ES-I3 (cell line): ENCODE measurements around the gene PSME3IP1.

ENCODE experiments used
- H3K36me3 ChIP-seq: 2 replicates; pipeline ENCODE4 v1.6.1; 2013; ENCODE audit warnings: mild to moderate bottlenecking, low read length, control low read depth, moderate library complexity; ENCODE audit not compliant: insufficient read depth
- H3K4me1 ChIP-seq: 2 replicates; pipeline ENCODE4 v1.6.1; 2013; ENCODE audit warnings: mild to moderate bottlenecking, control low read depth, low read length; ENCODE audit not compliant: insufficient read depth
- H3K9ac ChIP-seq: 2 replicates; pipeline ENCODE4 v1.6.1; 2013; ENCODE audit warnings: low read depth, mild to moderate bottlenecking, low read length, moderate library complexity
- H3K9me3 ChIP-seq: 2 replicates; pipeline ENCODE4 v1.6.1; 2013; ENCODE audit warnings: mild to moderate bottlenecking, low read length, moderate library complexity; ENCODE audit not compliant: control insufficient read depth, insufficient read depth

PSME3IP1 gene

GRCh38 chr16:57149391-57149790 lies 36.4 kb downstream of the PSME3IP1 start:
- Histone ChIP-seq H3K9me3 (no peaks in the 10 kb centered on the region), H3K4me1 (peaks cover 51% of the 10 kb centered on the region), H3K9ac (no peak overlapping the region), H3K36me3 (peaks cover 15% of the 10 kb centered on the region; the same call in 1 of the 2 replicates)

DNA sequence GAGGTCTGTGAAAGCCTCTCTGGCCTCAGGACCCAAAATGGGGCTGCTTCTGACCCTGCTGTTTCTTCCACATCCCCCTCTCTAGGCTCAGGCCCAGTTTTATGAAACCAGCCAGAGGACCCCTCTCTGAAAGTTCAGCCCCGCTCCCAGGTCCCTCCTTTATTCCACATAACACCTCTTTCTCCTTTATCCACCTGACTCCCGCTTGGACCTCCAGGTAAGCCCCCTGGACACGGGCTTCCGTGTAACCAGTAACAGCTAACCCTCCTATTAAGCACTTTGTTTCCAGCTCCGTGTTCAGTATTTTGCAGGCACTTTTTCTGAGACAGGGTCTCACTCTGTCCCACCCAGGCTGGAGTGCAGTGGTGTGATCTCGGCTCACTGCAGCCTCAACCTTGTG lies 37.4 kb downstream of the PSME3IP1 start:
- no peak overlapping the region for H3K9ac ChIP-seq
- no peaks in the 10 kb centered on the region for H3K9me3 ChIP-seq
- H3K36me3 ChIP-seq, result peaks cover 7% of the 10 kb centered on the region; the same call in 1 of the 2 replicates
- H3K4me1 ChIP-seq, result peaks cover 51% of the 10 kb centered on the region

DNA sequence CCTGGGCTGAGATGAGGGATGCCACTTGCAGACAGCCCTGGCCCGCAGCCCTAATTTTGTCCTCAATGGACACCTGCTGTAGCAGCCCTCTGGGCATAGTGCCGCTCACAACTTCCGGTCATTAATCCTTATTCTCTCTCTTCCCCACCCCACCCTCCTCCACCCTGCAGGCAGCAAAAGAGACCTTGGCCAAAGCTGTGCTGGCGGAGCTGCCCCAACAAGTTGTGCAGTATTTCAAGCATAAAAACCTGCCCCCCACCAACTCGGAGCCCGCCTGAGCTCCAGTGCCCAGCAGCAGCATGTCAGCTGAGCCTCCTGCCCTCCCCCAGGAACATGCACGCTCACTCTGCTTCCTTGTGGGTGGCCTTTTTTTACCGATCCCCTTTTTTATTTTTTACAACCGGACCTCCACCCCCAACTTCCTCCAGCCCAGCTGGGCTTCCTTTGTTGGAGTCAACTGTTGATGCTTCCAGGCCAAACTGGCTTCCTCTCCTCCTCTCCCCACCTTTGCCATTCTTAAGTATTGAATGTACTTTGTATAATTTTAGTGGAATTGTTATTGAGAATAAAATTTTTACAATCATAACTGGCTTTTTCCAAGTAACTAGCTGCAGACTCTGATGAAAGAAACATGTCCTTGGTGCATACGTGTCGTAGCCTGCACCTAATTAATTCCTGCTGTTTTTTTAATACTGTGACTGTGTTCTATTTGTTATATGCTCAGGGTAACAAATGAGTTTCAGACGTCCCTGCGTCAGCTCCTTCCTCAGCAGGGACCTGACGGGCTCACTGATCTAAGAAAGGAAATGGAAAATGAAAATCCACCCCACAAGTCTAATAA lies 38.2 kb downstream of the PSME3IP1 start:
- H3K9ac ChIP-seq, result no peak overlapping the region

DNA sequence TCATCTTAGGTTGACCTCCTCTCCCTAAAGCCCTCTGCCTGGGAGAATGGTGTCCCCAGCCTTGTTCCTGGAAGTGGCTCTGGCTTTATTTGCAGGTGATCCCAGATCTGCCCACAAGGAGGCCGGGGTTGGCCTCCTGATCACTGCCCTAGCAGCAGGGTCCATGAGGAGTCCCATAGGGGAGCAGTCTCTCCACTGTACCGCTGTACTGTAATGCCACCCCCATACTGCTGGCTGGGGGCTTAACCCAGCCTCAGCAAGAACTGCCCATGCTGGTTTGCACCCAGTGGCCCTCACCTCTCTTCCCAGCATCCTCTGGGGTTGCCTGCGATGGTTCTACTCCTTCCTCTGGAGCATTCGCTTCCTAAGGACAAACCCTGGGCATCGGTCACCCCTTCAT lies 39.1 kb downstream of the PSME3IP1 start:
- Histone ChIP-seq H3K4me1 (peaks cover 49% of the 10 kb centered on the region), H3K9me3 (no peaks in the 10 kb centered on the region), H3K9ac (no peak overlapping the region), H3K36me3 (peaks cover under 1% of the 10 kb centered on the region; the same call in 1 of the 2 replicates)

More for the DNA sequence above, 38.2 kb downstream of the PSME3IP1 start:
- H3K9me3 ChIP-seq, result no peaks in the 10 kb centered on the region
- H3K4me1 ChIP-seq, result peaks cover 51% of the 10 kb centered on the region
- peaks cover 5% of the 10 kb centered on the region; the same call in 1 of the 2 replicates for H3K36me3 ChIP-seq

DNA sequence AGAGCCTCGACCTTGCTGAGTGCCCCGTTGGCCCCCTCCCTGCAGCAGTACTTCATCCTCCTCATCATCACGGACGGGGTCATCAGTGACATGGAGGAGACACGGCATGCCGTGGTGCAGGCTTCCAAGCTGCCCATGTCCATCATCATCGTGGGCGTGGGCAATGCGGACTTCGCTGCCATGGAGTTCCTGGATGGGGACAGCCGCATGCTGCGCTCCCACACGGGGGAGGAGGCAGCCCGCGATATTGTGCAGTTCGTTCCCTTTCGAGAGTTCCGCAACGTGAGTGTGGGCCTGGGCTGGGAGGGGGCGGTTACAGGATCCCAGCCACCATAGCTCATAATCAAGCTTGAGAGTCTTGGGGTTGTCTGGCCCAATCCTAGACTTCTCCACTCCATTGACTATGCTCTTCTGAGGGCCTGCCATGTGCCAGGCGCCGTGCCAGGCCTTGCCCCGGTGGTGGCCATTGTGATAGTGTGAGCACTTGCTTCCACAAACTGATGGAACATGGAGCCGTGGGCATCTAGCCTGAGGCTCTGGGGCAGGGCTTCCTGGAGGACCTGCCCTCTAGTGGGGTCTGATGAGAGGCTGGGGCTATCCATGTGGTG lies 39.7 kb downstream of the PSME3IP1 start:
- H3K4me1 ChIP-seq, result peaks cover 43% of the 10 kb centered on the region
- no peaks in the 10 kb centered on the region for H3K9me3 ChIP-seq
- H3K9ac ChIP-seq, result no peak overlapping the region
- H3K36me3 ChIP-seq, result no peaks in the 10 kb centered on the region

- Histone ChIP-seq H3K9me3 (no peaks in the 10 kb centered on the region), H3K9ac (no peak overlapping the region), H3K4me1 (peaks cover 37% of the 10 kb centered on the region), H3K36me3 (no peaks in the 10 kb centered on the region)
Measured at GRCh38 chr16:57145046-57146021, 40.5 kb downstream of the PSME3IP1 start.

DNA sequence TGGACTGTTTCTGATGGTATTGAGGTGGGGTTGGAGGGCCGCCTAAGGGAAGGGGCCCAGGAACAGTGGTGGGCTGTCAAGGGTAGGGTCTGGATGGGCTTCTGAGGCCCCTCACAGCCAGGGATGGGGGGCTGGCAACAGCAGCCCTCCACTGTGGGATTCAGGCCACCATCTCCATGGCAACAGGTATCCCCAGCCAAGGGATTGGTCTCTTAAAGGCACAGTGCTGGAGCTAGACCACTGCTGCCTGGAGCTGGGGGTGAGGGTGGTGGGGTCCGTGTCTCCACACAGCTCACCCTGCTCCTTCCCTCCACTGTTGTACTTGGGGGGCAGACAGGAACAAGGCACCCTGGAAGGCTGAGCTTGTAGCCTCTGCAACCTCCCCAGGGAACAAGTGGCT lies 41.8 kb downstream of the PSME3IP1 start:
- Histone ChIP-seq H3K4me1 (peaks cover 37% of the 10 kb centered on the region), H3K9me3 (no peaks in the 10 kb centered on the region), H3K36me3 (no peaks in the 10 kb centered on the region), H3K9ac (no peak overlapping the region)

DNA sequence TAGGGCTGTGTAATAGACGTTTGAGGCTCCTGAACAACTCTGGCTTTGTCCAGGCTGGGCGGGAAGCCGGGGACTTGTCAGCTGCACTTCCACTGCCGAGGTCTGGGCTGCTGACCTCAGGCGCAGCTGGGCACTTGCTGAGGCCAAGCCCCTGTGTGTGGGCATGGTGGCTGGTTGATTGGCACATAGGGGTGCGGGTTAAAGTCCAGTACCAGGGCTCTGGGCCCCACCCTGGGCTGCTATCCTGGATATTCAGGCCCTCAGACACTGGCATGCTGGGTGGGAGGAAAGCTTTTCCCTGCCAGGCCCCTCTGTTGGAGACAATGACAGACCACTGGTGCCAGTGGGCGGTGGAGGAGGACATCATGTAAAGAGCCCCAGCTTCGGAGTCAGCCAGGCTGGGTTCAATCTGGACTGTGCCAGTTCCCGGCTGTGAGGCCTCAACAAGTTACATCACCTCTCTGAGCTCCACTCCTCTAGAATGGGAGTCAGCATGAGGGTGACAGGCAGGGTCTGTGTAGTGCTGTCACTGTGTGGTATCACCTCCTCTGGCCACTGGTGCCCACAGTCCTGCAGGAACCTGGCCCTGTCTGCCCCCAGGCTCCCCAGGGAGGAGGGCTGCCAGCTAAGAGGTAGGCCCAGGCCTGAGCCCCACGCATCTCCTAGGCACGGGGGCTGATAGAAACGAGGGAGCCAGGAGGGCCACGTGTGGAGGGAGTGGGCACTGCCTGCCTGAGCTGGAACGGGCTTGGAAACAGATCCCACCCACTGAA lies 42.5 kb downstream of the PSME3IP1 start:
- Histone ChIP-seq H3K4me1 (peaks cover 32% of the 10 kb centered on the region), H3K9ac (no peak overlapping the region), H3K36me3 (no peaks in the 10 kb centered on the region), H3K9me3 (no peaks in the 10 kb centered on the region)

DNA sequence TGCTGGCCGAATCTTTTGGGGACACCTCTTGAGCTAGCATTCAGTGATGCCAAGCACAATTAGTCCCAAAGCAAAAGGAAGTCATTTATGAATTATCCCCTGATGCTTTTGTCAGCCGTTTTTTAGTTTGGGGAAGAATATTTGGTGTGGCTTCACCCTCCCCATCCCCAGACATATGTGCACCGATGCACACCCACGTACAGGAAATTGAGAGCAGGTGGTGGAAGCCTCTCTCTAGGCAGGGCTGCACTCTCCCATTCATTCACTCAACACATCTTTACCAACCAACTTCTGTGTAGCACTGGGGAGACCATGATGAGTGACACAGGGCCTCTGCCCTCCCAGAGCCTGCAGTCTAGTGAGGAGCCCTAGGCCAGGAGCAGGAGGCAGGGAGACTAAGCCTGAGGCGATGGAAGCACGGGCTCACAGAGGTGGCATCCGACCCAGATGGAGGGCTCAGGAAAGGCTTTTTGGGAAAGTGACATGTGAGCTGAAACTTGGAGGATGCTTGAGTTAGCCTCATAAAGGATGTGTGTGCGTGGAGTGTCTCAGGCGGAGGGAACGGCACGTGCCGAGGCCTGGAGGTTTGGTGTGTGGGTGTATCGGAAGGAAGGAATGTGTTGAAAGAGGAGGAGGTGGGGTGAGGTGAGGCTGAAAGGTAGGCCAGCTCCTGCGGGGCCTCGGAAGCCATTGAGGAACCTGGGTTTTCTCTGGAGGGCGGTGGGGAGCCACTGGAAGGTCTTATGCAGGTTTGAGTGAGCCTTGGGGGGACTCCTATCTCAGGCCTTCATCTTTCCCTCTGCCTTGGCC lies 43.8 kb downstream of the PSME3IP1 start:
- Histone ChIP-seq H3K4me1 (peaks cover 20% of the 10 kb centered on the region), H3K9me3 (no peaks in the 10 kb centered on the region), H3K9ac (no peak overlapping the region), H3K36me3 (no peaks in the 10 kb centered on the region)

- Histone ChIP-seq H3K4me1 (peaks cover 11% of the 10 kb centered on the region; the same call in 1 of the 2 replicates), H3K9me3 (no peaks in the 10 kb centered on the region), H3K9ac (no peak overlapping the region), H3K36me3 (no peaks in the 10 kb centered on the region)
Measured at GRCh38 chr16:57140931-57141668, 44.7 kb downstream of the PSME3IP1 start.

DNA sequence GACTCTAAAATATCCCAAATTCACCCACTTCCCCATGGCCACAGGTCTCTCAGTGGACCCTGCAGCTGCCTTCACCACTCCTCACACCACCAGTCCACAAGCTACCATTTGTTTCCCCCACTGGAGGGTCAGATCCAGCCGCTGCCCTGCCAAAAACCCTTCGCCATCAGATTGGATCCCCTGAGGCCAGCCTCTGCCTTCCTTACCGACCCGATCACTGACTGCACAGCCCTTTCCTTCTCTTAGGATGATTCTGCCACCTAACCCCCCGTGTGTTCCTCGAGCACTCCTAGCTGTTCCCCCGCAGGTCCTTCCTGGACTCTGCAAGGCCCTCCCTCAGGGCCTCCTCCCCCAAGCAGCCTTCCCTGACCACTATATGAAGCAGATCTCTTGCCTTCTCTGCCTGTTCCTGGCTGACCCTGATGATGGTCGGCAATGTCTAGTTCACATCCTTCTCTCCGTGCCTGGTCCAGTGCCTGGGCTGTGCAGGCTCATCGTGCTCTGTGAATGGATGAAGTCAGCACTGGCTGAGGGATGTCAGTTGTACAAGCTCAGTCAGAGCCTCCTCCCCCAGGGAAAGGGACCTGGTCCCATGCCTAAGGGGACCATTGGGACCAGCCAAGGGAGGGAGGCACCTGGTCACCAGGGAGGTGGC lies 47.4 kb downstream of the PSME3IP1 start:
- Histone ChIP-seq H3K4me1 (peaks cover 5% of the 10 kb centered on the region), H3K9ac (no peak overlapping the region), H3K36me3 (no peaks in the 10 kb centered on the region), H3K9me3 (no peaks in the 10 kb centered on the region)

GRCh38 chr16:57137566-57138273 lies 48.1 kb downstream of the PSME3IP1 start:
- Histone ChIP-seq H3K4me1 (peaks cover 5% of the 10 kb centered on the region), H3K36me3 (no peaks in the 10 kb centered on the region), H3K9me3 (no peaks in the 10 kb centered on the region), H3K9ac (no peak overlapping the region)
